Cardiac fibroblast (primary cell): ENCODE measurements around the gene TRAF5.

Source experiments
- DNase-seq, 2 donors: peaks; one replicate each; pipeline versions ENCODE4 v3.0.0 to v3.0.0-alpha.2; 2010; ENCODE audit warnings: low read depth in 2 of 2
- H3K4me3 ChIP-seq, 2 donors: replicated peaks in 1 of 2; 1 replicate in 1 of 2; 2 replicates in 1 of 2; pipeline ENCODE4 v1.5.1; 2011; ENCODE audit warnings: low read depth in 2 of 2, low read length in 2 of 2, mild to moderate bottlenecking in 2 of 2, moderate library complexity in 1 of 2
- CTCF ChIP-seq: IDR thresholded peaks from one replicate; pipeline ENCODE4 v1.5.1; 2011; ENCODE audit warnings: low read depth, mild to moderate bottlenecking, low read length, inconsistent platforms

Gene TRAF5

GRCh38 chr1:211352985-211353515 is 26.4 kb downstream of the TRAF5 start:
- peak; percentile 88 for TF ChIP-seq CTCF
- DNase-seq = peak; percentile 14 to 42
- H3K4me3 ChIP-seq = no peak overlapping the region

- no peak for TF ChIP-seq CTCF
- no peak for DNase-seq
- H3K4me3 ChIP-seq = no peak overlapping the region
Measured at GRCh38 chr1:211353562-211354212, 27.1 kb downstream of the TRAF5 start.

GRCh38 chr1:211355873-211356272 is 29.2 kb downstream of the TRAF5 start:
- H3K4me3 ChIP-seq = no peak overlapping the region
- TF ChIP-seq CTCF = no peak
- no peak for DNase-seq

GRCh38 chr1:211356723-211357407 is 30.2 kb downstream of the TRAF5 start:
- TF ChIP-seq CTCF = no peak
- peak; percentile 56 to 61 for DNase-seq

GRCh38 chr1:211358685-211359084 is 32.1 kb downstream of the TRAF5 start:
- H3K4me3 ChIP-seq = no peak overlapping the region
- TF ChIP-seq CTCF = no peak
- no peak for DNase-seq

More at GRCh38 chr1:211356723-211357407, 30.2 kb downstream of the TRAF5 start:
- H3K4me3 ChIP-seq = no peak overlapping the region

- no peak for TF ChIP-seq CTCF
Measured at GRCh38 chr1:211359876-211360275, 33.2 kb downstream of the TRAF5 start.

More at GRCh38 chr1:211359876-211360275, 33.2 kb downstream of the TRAF5 start:
- H3K4me3 ChIP-seq = no peak overlapping the region
- no peak for DNase-seq
